Thyroid gland (tissue), 4 donors: ENCODE results near the gene RAB43.

Experiments used
- POLR2A ChIP-seq, 2 donors: fragments of 450-650 bp; IDR thresholded peaks; one replicate each; pipeline ENCODE4 v1.6.1; 2017; ENCODE audit warnings: antibody characterized with exemption in 2 of 2, mild to moderate bottlenecking in 2 of 2, moderate library complexity in 1 of 2
- TF ChIP-seq, protein P1 (sequence below), 6 experiments: fragments of 200-600 bp in 3 of 6; fragments of 450-650 bp in 3 of 6; sonication (generic) in 3 of 6; IDR thresholded peaks; one replicate each; pipeline ENCODE4 v1.5.1; 2016 to 2019; ENCODE audit warnings: antibody characterized with exemption in 6 of 6, mild to moderate bottlenecking in 2 of 6, inconsistent platforms in 1 of 6, moderate library complexity in 1 of 6

DNA sequence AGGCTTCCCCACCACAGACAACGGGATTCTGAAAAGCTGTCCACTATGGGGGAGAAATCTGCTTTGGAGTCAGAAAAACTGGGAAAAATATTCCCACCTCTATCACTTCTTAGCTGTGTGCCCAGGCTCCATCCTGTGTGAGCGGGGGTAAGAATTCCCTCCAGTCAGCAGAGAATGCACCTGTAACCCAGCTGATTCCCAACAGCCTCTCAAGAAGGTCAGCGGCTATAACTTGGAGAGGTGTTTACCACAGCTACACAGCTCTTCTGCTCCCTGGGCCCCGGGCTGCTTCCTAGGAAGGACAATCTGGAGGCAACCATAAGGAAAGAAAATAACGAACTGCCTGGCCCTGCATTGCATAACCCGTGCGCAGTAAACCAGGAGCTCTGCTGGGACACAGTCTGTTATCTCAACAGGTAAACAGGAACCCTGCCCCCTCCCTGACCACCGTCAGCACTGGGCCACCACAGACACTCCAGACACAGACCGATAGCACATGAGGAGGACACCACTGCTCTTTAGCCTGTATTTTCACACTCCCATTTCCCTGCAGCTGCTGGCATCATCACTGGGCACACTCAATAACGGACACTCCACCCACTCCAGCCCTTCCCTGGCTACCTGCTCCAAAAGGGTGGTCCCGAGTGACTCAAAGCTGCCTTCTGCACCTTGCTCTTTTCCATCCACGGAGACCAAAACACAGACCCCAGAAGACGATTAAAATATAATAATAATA lies 2.1 kb downstream of the RAB43 start:
- TF ChIP-seq, protein P1, sequence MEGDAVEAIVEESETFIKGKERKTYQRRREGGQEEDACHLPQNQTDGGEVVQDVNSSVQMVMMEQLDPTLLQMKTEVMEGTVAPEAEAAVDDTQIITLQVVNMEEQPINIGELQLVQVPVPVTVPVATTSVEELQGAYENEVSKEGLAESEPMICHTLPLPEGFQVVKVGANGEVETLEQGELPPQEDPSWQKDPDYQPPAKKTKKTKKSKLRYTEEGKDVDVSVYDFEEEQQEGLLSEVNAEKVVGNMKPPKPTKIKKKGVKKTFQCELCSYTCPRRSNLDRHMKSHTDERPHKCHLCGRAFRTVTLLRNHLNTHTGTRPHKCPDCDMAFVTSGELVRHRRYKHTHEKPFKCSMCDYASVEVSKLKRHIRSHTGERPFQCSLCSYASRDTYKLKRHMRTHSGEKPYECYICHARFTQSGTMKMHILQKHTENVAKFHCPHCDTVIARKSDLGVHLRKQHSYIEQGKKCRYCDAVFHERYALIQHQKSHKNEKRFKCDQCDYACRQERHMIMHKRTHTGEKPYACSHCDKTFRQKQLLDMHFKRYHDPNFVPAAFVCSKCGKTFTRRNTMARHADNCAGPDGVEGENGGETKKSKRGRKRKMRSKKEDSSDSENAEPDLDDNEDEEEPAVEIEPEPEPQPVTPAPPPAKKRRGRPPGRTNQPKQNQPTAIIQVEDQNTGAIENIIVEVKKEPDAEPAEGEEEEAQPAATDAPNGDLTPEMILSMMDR (IDR thresholded peaks at IDR 0.05): no peak
- peak in 1 of 2 donors; percentile 22 for TF ChIP-seq POLR2A (IDR thresholded peaks at IDR 0.05)
